ENCODE data around the gene CADPS2.

DNA sequence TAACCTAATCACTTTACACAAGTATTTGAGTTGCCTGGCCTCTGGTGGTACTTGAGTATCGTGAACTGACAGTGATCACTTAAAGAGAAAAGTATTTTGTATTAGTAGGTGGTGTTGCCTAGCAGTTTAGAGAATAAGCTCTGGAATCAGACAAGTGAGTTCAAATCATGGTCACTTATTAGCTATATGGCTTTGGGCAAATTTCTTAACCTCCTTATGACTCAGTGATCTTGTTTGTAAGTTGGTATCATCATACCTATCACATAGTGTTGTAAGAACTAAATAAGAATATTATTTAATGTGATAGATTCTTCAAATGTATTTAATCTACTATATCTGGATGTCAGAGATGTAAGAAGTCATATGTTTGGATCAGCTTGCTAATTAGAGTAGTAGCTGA, 351.2 kb downstream of the CADPS2 start:
- no peak for TF ChIP-seq CTCF (conservative IDR thresholded peaks at IDR 0.05; ENCODE audit: low read length)
- no peak for TF ChIP-seq EZH2phosphoT487 (IDR thresholded peaks at IDR 0.05; ENCODE audit: borderline replicate concordance)

Measured in Loucy (cell line).